Measurements from ENCODE around the gene ZNF319. TPM values are rescaled to one million over a fixed set of nuclear protein-coding genes. Genes with fewer than 3 reads are reported as not detected.

Gene ZNF319
- total RNA-seq, 1 experiment from 2014 or later = 2.8 TPM

DNA sequence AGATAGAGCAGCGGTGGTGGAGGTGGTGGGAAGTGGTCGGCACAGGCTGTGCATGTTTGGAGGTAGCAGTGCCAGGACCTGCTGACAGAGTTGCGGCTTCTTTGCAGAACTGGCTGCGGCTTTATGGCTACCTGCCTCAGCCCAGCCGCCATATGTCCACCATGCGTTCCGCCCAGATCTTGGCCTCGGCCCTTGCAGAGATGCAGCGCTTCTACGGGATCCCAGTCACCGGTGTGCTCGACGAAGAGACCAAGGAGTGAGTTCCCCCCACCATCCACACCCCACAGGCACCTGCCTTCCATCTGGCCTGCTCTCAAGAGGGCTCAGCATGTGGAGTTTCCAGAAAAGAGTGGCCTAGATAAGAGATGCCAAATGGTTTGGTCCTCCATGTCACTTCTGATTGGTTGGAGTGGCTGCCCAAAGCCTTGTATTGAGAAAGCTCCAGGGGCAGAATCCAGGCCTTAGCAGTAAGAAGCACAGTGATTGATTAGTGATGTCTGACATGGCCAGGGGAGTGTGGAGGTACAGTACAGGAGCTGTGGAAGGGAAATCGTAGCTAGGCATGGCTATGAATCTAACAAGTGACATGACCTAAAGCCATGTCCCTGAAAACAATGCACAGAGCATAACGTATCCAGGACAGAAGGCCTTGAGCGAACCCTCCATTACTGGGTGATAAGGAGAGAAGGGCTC lies 37.0 kb upstream of the ZNF319 start:
- DNase-seq (ENCODE audit: low read depth) = no peak

DNA sequence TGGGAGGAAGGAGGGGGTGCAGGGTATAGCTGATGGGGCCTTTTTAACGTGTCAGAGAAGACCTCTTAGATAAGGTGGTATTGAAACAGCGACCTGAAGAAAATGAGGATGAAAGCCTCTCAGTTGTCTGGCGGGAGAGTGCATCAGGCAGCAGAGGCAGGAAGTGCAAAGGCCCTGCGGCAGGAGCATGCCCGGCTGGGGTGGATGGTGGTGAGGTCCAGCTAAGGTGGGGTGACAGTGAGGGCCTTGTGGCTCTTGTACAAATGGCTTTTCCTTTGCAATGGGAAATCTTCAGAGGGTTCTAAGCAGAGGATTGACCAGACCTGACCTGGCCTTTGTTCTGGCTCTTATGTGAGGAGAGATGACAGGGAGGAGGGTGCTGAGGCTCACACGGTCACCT lies 36.5 kb upstream of the ZNF319 start:
- DNase-seq (ENCODE audit: low read depth) = no peak

DNA sequence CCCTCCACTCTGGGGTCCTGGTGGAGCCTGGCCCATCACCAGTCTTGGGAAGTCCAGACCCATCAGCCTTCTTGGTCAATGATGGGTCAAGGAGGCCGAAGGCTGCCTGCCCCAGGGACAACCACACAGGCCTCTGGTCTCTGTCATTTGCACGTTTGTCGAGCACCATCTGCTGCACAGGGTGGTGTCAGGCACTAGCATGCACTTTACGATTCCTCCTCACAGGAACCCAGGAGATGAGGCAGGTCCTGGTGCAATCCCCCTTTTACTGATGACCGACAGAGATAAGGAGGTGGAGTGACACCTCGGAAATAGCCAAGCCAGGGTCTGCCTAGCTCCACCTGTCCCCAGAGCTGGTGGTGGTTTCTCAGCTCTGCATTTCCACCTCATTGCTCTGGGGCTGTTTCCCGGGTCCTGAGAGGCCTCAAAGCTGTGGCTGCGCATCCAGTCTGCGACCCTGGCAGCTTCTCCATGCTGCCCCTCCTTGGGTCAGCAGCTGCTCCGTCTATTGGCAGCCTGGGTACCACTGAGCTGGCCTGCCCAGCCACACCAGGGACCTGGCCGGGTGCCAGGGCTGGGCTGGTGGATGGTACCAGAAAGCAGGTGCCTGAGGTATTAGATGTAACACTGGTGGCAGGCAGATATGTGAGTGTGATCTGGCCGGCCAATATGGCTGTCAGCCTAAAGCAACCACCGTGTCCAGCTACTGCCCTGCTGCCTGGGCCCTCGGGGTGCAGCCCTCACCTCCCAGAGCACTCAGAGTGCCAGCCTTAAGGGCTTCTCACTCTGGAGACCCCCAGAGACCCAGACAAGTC lies 35.1 kb upstream of the ZNF319 start:
- no peak for DNase-seq (ENCODE audit: low read depth)

DNA sequence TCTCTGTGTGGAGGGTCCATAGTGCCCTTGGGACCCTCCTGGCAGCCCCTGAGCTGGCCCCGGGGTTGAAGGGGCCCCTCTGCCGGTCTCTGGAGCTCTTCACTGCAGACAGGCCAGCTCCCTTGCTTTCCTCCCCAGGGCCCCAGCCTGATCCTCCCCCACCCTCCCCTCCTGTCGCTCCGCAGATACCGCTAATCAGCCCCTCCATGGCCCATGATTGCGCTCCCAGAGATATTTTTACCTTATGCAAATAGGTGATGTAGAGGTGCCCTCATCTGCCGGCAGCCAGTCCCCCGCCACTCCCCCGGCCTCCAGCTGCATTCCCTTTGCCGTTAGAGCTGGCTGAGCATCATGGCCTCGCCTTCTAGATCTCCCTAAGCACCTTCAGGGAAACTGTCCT lies 34.3 kb upstream of the ZNF319 start:
- DNase-seq (ENCODE audit: low read depth) = no peak

DNA sequence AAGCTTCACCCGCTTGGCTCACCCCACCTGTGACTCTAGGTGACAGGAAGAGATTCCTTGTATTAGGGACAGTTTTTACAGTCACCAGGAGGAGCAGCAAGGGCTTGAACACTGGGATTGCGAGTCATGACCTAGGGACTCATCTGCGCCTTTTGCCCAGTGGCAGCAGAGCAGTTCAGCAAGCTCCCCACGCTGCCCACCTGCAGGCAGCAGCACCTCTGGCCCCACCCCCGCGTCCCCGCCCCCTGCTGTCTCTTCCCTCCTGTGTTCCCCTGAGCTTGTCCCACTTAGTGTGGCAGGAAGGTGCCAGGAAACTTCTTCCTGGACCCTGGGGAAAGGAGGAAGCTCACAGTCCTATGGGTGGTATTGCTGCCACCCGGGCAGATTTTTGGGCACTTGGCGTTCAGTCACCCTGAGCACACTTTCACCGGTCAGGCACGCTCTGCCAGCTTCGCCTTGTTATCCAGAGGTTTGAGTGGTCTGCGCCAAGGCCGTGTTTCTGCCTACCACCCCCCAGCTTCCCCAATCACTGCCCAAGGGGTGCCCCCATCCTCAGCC lies 33.7 kb upstream of the ZNF319 start:
- no peak for DNase-seq (ENCODE audit: low read depth)

DNA sequence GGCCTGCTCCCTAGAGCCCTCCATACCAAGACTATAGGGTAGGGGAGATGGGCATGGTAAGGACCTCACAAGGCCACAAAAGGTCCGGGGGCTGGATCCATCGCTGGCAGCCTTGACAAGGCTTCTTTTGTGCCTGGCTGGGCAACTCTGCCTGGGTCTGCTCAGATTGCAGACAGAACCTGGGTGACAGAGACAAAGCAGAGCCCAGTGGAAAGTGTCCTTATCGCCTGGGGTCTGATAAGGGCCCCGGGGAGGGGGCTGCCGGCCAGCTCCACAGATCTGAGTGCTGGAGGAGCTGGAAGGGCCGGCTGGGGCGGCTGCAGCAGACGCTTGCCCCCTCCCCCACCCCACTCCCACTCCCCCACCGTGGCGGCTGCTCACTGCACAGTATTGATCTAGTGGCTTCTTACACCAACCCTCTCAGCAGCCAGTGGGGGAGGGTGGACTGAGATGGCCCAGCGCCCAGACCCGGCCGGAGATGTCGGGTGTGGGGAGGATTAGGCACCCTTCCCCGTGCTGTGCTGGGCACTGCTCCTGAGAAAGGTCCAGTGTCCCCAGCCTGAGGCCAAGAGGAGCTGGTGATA lies 32.3 kb upstream of the ZNF319 start:
- DNase-seq (ENCODE audit: low read depth) = no peak

DNA sequence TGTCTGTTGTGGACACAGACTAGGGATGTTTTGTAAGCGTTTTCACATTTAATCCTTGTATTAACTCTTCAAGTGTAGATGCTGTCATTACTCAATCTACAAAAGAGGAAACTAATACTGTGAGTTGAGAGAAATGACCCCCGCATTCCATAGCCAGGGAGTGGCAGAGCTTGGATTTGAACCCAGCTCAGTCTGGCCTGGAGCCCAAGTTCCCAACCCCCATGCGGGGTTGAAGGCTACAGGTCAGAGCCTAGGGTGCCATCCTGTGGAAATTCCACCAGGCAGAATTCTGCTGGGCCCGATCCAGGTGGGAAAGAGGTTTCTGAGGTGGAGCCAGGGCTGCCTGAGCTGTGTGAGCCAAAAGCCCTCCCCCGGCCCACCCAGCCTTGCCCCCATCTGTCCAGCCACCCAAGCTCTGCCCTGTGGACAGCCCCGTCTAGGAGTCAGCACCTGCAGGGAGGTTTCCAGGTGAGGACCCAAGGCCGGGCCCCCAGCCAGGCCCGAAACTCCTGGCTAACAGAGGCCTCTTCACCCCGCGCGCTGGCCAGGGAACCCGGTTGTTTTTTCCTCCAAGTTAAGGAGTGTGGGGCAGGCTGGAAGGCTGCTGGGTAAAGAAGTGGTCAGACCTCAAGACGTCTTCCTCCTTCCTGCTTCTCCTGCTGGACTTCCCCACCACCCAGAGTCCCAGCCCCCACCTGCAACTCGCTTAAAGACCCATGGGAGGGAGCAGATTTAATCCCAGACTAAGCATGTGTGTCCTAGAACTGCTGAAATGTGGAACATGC lies 30.7 kb upstream of the ZNF319 start:
- DNase-seq (ENCODE audit: low read depth) = no peak

DNA sequence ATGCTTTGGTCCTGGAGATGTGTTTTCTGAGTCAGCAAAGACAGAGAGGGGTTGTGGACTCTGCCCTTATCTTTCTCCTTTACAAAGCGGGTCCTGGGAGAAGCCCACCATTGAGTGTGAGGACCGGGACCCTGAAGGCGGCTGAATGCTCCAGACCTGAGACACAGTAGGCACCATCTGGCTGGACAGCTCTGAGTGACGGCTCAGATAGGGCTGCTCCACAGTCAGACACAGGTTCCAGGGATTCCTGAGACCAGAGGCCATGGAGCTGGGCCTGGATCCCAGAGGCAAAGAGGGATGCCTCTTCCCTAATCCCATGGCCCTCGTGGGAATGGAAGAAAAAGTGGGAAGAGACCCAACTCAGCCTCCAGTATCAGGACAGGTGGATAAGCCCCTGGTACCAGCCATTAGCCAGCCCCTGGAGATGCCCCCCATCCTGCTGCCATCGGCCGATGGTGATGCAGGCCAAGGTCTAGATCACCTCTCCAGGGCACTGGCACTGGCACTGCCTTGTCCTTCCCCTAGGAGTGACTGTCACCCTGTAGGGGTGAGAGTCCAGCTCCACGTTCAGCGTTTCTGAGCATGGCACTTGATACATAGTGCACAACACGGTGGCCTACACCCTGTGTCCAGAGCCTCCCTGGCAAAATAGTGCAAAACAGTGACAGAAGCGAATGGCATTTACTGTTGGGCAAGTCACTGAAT lies 29.8 kb upstream of the ZNF319 start:
- DNase-seq (ENCODE audit: low read depth) = no peak

DNA sequence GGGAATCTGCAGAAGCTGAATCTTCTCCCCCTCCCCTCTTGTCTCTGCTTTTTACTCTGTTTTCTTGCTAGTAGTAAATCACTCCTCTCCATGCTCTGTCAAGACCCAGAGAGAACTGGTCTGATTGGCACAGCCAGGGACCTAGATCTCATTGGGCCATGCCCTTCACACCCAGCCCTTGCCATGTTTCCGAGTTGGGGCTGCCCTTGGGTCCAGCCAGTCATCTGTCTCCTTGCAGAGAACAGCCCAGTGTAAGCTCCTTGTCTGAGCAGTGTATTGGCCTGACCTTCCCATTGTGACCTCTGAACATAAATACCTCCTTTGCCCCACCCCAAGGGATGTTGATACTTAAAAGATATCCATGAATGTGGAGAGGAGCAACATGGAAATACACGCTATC lies 28.9 kb upstream of the ZNF319 start:
- DNase-seq (ENCODE audit: low read depth) = no peak

DNA sequence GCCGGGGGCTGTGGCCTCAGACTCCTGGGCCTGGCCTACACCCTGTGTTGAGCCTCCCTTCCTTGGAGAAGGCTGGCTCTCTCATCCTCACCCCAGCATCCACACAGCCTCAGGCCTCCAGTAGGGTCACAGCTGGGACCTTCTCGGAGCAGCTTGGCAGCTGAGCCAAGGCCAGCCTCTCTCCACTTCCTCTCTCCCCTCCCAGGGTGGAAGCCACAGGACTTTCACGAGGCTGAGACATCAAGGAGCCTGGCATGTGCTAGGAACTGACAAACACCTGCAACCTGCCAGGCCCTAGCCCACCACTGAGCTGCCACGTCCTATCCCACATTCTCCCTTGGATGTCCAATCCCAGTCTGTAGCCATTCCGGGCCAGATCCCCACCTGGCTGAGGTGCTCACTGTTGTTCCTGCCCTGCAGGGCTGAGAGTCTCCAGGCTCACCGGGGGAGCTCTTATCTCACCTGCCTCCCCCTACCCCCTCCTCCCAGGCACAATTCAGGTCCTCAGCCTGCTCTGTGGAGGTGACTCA lies 28.1 kb upstream of the ZNF319 start:
- no peak for DNase-seq (ENCODE audit: low read depth)

DNA sequence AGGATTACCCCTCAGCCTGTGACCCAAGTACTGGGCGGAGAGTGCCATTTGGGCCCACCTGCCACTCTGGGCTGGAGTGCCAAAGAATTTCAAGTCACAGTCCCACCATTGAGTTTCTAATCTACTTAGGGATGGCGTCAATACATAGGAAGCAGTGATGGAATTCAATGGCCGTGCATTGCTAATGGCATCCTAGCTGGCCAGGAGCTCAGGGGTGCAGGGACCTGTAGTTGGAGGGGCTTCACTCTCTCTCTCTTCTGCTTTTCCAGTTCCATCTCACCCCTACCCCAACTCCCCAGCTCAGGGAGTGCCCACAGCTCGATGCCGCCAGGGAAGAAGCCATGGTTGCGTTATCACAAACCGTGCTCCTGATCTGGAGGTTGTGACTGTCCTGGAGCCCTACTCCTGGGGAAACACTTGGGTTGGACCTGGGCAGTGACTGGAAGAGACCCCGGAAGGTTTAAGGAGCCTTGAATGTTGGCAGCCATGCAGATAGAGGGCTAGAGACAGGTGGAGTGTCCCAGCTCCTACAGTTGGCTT lies 27.5 kb upstream of the ZNF319 start:
- no peak for DNase-seq (ENCODE audit: low read depth)

DNA sequence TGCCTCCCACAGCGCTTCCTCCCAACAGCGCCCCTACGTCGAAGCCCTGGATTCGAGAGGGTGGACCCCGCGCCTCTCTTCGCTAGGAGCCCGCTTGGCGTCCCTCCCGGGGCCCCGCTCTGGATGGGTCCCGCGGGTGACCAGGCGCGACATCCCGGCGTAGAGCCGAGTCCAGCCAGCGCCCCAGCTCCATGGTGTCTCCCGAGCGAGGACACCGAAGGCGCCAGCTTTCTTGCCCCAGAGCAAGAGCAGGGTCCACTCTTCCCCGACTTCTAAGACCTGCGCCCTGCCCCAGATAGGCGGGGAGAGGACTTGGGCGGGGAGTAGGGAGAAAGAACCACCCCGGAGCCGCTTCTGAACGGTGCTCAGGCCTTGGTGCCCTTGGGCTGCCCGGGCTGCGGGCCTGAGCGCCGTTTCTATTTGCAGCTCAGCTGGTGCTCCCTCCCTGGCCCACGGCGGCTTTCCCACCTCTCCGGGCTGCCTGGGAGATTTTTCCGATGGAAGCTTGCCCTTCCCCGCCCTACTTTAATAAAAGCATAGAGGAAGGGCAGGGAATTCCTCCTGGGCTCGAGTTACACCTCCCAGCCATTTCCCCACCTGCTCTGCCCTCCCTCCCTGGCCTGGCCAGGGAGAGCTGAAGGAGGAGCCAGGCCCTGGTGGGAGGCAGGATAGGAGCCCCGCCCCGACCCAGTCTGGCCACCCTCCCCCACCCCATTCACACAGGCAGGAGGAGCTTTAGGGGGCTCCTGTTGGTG lies 26.9 kb upstream of the ZNF319 start:
- no peak for DNase-seq (ENCODE audit: low read depth)

DNA sequence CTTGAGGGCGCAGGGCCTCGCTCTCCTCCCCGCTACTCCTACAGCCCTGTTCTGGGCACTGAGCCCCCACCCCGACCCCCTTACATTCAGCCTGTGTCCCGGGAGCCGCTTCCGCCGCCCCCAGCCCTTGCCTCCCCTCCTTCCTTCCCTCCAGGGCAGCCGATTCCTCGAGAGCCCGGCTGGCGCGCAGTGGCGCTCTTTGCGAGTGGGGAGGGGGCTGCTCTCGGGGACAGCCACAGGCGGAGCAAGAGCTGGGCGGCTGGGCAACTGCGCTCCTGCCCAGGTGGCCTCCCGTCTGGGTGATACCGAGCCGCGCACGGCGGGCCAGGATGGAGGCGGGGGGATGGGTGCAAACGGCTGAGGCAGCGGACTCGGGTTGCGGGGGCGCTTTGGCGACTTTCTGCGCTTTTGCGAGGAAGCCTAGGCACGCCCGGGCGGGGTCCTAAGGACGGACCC lies 26.3 kb upstream of the ZNF319 start:
- DNase-seq (ENCODE audit: low read depth) = no peak

DNA sequence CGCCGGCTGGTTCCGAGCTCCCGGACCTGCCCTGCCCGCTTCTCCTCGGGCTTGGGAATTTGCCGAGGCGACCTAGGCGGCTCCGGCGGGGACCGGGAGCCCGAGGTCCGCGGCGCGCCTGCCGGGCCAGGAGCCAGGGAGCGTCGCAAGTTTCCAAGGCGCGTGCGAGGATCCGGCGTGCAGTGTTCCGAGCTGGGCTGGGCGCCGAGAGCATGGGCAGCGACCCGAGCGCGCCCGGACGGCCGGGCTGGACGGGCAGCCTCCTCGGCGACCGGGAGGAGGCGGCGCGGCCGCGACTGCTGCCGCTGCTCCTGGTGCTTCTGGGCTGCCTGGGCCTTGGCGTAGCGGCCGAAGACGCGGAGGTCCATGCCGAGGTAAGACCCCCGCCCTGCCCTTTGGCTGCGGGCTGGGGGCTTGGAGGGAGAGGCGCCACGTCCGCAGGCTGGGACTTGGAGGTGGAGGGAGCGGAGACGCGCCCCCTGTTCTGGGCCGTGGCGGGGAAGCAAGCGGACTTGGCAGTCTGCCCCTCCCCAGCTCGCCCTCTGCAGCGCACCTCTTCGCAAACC lies 25.8 kb upstream of the ZNF319 start:
- DNase-seq (ENCODE audit: low read depth) = peak; percentile 23

DNA sequence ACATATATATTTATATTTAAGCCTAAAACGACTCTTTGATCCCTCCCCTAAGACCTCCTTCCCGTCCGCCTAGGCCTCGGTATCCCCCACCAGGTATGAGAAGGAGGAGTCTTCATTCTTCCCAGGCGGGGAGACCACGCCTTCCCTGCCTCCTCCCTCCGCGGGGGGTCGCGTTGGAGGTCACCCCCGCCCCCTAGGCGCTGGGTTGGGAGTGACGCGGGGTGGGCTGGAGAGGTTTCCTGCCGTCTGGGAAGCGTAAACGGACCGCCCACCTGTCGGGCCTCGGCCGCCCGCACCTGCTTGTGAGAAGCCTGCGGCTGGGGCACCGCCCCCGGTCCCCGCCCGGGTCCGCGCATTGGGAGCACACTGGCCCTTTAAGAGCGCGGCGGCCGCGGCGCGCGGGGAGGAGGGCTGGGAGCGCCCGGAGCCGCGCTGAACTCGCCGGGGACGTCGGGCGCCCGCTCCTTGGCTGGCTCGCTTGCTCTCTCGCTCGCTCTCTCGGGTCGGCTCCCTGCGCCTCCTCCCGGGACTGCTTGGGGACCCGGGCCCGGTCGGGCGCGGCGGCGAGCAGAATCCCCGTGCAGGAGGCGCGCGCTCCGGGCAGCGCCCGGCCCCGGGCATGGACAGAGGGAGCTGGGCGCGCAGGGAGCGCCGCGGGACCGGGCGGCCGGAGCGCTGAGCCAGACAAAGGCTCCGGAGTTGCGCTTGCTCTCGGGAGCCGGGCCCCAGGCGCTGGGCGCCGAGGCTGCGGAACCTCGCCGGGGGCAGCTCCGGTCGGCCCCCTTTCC lies 25.1 kb upstream of the ZNF319 start, which contains the start of gene MMP15:
Gene MMP15 (plus strand): TSS at position 404 of the 788 bp plus-strand sequence. CDS start 597 bp downstream, outside the sequence.
- DNase-seq (ENCODE audit: low read depth) = peak; percentile 62

DNA sequence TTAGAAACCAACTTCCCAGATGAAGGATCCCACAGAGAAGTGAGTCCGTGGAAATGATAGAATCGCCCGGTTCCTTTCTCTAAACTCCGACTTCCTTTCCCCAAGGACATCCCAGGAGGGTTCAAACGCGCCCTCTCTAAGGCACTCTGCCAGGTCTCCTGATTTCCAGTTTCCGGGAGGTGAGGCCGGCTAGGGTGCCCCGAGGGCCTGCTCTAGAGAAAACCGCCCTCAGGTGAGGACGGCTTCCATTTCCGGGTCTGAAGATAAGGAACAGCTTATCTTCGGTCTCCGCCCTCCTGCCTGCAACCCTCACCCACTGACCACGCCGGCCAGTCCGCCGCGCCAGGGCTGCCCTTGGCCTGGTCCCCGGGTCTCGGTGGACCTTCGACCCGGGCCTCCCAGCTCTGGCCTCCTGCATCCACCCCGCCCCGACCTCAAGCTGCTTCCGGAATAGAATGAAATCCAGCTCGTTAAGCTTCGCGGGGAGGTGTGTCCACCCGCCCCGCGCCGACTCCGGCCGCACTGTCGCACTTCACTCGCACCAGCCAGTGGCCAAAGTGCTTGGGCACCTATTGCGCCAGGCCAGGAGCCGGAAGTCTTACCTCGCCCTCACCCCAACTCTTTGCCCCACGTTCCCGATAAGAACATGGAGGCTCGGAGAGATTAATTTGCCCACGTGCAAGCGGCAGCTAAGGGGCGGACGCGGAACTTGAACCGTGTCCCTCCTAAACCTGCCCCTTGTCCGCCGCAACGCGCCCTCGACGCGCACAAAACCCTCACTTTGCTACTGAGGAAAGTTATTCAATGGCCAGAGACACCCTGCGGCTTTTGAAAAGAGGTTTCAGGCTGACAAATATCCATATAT lies 24.2 kb upstream of the ZNF319 start:
- no peak for DNase-seq (ENCODE audit: low read depth)

All from HT1080 (cell line).